Activated effector memory CD4-positive, alpha-beta T cell treated with anti-CD3 and anti-CD28 coated beads, Interleukin-2, amount 50 U/mL, for 16 hours (primary cell): ENCODE data around the gene NENF.

Source experiments
- DNase-seq: peaks from one replicate; pipeline ENCODE4 v3.0.0-alpha.2; 2020

The NENF gene

GRCh38 chr1:212482637-212483441 lies 50.1 kb downstream of the NENF start:
- DNase-seq = no peak

- DNase-seq = no peak
Measured at GRCh38 chr1:212484701-212485570, 52.2 kb downstream of the NENF start.

- no peak for DNase-seq
Measured at GRCh38 chr1:212485571-212485912, 52.8 kb downstream of the NENF start.

- no peak for DNase-seq
Measured at GRCh38 chr1:212485913-212486618, 53.3 kb downstream of the NENF start.

- no peak for DNase-seq
Measured at GRCh38 chr1:212486619-212486975, 53.9 kb downstream of the NENF start.

GRCh38 chr1:212487286-212487685 lies 54.6 kb downstream of the NENF start:
- no peak for DNase-seq

GRCh38 chr1:212487774-212488435 lies 55.2 kb downstream of the NENF start:
- no peak for DNase-seq

GRCh38 chr1:212488436-212489283 lies 55.9 kb downstream of the NENF start:
- no peak for DNase-seq

GRCh38 chr1:212489284-212489859 lies 56.7 kb downstream of the NENF start:
- DNase-seq = no peak

- DNase-seq = no peak
Measured at GRCh38 chr1:212490276-212490675, 57.6 kb downstream of the NENF start.

- DNase-seq = no peak
Measured at GRCh38 chr1:212491454-212491853, 58.7 kb downstream of the NENF start.
